K562 (cell line): ENCODE measurements around the gene IRS1.

Source experiments
- CREB1 ChIP-seq, 2 experiments: sonication (generic) in 1 of 2; formaldehyde crosslinking in 1 of 2; IDR thresholded peaks; 2 replicates each; pipeline versions ENCODE4 v1.6.1 to v1.8.0; 2012 to 2022; ENCODE audit warnings: inconsistent platforms in 1 of 2, mild to moderate bottlenecking in 1 of 2, missing genetic modification reagents in 1 of 2, moderate library complexity in 1 of 2
- EZH2 ChIP-seq: IDR thresholded peaks from 2 replicates; pipeline ENCODE4 v1.6.1; 2012; ENCODE audit warnings: low read depth, mild to moderate bottlenecking, inconsistent platforms, low read length, borderline replicate concordance
- RBM34 ChIP-seq: fragments of 200-400 bp; formaldehyde crosslinking; IDR thresholded peaks from 2 replicates; pipeline ENCODE4 v1.6.1; 2018; ENCODE audit warnings: low read length, borderline replicate concordance; ENCODE audit not compliant: insufficient read depth
- TF ChIP-seq, protein P1 (sequence below), 2 experiments: fragments of 450-650 bp in 1 of 2; IDR thresholded peaks; 2 replicates each; pipeline ENCODE4 v1.6.1; 2011 to 2017; ENCODE audit warnings: low read depth in 2 of 2, antibody characterized with exemption in 1 of 2, borderline replicate concordance in 1 of 2, low read length in 1 of 2, mild to moderate bottlenecking in 1 of 2, mixed read lengths in 1 of 2; ENCODE audit not compliant: control insufficient read depth in 1 of 2
- TF ChIP-seq, protein P2 (sequence below), 3 experiments: IDR thresholded peaks in 2 of 3; conservative IDR thresholded peaks in 1 of 3; 2 replicates each; pipeline ENCODE4 v1.5.1; 2011 to 2012; ENCODE audit warnings: low read length in 3 of 3, mild to moderate bottlenecking in 3 of 3, control low read depth in 2 of 3, improper control_type of control experiment in 1 of 3, inconsistent platforms in 1 of 3, low read depth in 1 of 3, mixed read lengths in 1 of 3, moderate library complexity in 1 of 3; ENCODE audit not compliant: insufficient read depth in 2 of 3

DNA sequence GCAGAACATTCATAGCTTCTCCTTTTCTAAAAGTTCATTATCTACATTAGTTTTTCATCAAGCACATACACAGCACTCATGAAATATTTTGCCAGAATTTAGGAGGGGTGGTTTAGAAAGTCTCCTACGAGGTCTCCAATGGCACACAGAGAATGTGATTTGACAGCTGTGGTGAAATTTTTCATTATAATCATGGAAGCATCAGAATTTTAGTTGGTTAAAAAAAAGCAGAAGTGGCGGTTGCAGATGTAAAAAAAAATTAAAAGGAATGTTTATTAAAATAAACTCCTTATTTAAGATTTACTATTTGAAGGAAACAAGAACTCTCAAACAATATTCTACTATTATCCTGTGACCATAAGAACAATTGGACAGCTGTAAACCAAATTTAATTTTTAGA is 25.4 kb upstream of the IRS1 start:
- TF ChIP-seq, protein P1, sequence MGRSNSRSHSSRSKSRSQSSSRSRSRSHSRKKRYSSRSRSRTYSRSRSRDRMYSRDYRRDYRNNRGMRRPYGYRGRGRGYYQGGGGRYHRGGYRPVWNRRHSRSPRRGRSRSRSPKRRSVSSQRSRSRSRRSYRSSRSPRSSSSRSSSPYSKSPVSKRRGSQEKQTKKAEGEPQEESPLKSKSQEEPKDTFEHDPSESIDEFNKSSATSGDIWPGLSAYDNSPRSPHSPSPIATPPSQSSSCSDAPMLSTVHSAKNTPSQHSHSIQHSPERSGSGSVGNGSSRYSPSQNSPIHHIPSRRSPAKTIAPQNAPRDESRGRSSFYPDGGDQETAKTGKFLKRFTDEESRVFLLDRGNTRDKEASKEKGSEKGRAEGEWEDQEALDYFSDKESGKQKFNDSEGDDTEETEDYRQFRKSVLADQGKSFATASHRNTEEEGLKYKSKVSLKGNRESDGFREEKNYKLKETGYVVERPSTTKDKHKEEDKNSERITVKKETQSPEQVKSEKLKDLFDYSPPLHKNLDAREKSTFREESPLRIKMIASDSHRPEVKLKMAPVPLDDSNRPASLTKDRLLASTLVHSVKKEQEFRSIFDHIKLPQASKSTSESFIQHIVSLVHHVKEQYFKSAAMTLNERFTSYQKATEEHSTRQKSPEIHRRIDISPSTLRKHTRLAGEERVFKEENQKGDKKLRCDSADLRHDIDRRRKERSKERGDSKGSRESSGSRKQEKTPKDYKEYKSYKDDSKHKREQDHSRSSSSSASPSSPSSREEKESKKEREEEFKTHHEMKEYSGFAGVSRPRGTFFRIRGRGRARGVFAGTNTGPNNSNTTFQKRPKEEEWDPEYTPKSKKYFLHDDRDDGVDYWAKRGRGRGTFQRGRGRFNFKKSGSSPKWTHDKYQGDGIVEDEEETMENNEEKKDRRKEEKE (IDR thresholded peaks at IDR 0.05; ENCODE audit: borderline replicate concordance in 1 of 2, control insufficient read depth in 1 of 2, low read depth in 2 of 2, low read length in 1 of 2) = no peak
- no peak for TF ChIP-seq EZH2
- no peak for TF ChIP-seq RBM34
- TF ChIP-seq, protein P2, sequence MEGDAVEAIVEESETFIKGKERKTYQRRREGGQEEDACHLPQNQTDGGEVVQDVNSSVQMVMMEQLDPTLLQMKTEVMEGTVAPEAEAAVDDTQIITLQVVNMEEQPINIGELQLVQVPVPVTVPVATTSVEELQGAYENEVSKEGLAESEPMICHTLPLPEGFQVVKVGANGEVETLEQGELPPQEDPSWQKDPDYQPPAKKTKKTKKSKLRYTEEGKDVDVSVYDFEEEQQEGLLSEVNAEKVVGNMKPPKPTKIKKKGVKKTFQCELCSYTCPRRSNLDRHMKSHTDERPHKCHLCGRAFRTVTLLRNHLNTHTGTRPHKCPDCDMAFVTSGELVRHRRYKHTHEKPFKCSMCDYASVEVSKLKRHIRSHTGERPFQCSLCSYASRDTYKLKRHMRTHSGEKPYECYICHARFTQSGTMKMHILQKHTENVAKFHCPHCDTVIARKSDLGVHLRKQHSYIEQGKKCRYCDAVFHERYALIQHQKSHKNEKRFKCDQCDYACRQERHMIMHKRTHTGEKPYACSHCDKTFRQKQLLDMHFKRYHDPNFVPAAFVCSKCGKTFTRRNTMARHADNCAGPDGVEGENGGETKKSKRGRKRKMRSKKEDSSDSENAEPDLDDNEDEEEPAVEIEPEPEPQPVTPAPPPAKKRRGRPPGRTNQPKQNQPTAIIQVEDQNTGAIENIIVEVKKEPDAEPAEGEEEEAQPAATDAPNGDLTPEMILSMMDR (IDR thresholded peaks at IDR 0.05 in 2 of 3, conservative IDR thresholded peaks at IDR 0.05 in 1 of 3; ENCODE audit: insufficient read depth in 2 of 3, low read depth in 1 of 3, low read length in 3 of 3) = no peak
- no peak for TF ChIP-seq CREB1 (IDR thresholded peaks at IDR 0.05)
- TF ChIP-seq CREB1 (CRISPR knock-in tag; IDR thresholded peaks at IDR 0.05) = no peak
